Astrocyte of the cerebellum (primary cell): ENCODE measurements around the gene CXorf51B.
"Not testable (repeated sequence)": the region's sequence is repeated elsewhere in the genome, so short reads cannot be mapped to it uniquely, and the experiment has no call there.

ENCODE experiments used
- DNase-seq: peaks from one replicate; pipeline ENCODE4 v3.0.0-alpha.2; 2011; ENCODE audit warnings: low read depth
- H3K4me3 ChIP-seq: 2 replicates; pipeline ENCODE4 v1.5.1; 2011; ENCODE audit warnings: mild to moderate bottlenecking, low read depth, low read length, moderate library complexity
- in situ Hi-C: cut with HindIII; loops from 2 replicates; pipeline ENCODE4 v1.10.0; 2017; ENCODE audit warnings: low sequenced_read_pairs
- TF ChIP-seq, protein P1 (sequence below): IDR thresholded peaks from 2 replicates; pipeline ENCODE4 v1.5.1; 2012; ENCODE audit warnings: low read length, low read depth, moderate library complexity, mild to moderate bottlenecking; ENCODE audit errors: missing control alignments

The CXorf51B gene

GRCh38 chrX:146809471-146809870 is at the start of gene CXorf51B:
TSS of gene CXorf51B (plus strand) at chrX:146809771. CDS start at chrX:146809792, 21 bp downstream.
- in situ Hi-C loops, H3K4me3 ChIP-seq, DNase-seq: not testable (repeated sequence)

- DNase-seq, in situ Hi-C loops, H3K4me3 ChIP-seq: not testable (repeated sequence)
Measured at GRCh38 chrX:146814644-146815043, 5.1 kb downstream of the CXorf51B start, which contains the start of gene CXorf51A. TSS of gene CXorf51A (minus strand) at chrX:146814744. CDS start at chrX:146814723, 21 bp downstream.

DNA sequence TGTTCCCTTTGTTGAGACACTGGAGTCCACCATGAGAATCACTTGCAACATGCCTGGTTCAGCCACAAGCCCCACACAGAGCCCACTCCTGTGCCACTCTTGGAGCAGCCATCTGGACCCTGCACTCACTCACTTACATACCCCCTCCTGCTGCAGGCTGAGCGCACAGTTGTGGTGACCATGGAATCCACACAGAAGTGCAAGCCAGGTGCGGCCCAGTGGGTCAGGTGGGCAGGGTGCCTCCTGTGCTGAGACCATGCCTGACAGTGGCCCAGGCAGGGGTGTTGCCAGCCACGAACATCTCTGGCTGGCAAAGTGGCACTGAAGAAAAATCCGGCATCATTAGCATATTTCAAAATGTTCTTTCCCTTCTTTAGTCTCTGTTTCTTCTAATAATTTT is 22.4 kb downstream of the CXorf51B start:
- TF ChIP-seq, protein P1, sequence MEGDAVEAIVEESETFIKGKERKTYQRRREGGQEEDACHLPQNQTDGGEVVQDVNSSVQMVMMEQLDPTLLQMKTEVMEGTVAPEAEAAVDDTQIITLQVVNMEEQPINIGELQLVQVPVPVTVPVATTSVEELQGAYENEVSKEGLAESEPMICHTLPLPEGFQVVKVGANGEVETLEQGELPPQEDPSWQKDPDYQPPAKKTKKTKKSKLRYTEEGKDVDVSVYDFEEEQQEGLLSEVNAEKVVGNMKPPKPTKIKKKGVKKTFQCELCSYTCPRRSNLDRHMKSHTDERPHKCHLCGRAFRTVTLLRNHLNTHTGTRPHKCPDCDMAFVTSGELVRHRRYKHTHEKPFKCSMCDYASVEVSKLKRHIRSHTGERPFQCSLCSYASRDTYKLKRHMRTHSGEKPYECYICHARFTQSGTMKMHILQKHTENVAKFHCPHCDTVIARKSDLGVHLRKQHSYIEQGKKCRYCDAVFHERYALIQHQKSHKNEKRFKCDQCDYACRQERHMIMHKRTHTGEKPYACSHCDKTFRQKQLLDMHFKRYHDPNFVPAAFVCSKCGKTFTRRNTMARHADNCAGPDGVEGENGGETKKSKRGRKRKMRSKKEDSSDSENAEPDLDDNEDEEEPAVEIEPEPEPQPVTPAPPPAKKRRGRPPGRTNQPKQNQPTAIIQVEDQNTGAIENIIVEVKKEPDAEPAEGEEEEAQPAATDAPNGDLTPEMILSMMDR, result no peak
- H3K4me3 ChIP-seq, result no peak overlapping the region
- DNase-seq, result no peak
- in situ Hi-C loops, result no loop called here

DNA sequence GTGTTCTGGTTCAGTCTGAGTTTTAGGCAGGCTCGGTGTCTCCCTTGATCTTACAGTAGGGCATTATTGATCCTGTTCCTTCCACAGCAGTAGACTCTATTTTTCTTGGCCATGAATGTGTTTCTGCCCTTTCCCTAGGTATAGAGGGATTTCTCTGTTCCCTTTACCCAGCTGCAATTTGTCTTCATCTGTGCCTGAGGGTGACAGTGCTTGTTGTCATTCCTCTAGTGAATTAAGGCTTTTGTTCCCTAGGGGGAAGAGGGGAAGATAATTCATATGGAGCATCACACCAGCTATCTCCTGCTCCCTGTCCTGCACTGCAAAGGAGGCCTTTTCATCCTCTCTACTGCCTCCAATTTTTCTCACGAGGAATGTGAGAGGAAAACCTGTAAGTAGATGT is 44.7 kb downstream of the CXorf51B start:
- no peak for DNase-seq
- TF ChIP-seq, protein P1, result no peak
- H3K4me3 ChIP-seq, result no peak overlapping the region
- in situ Hi-C loops, result no loop called here
